ENCODE results near the gene CCDC51. TPM values are rescaled to one million over a fixed set of nuclear protein-coding genes. Genes with fewer than 3 reads are reported as not detected.

Gene CCDC51
- total and polyA plus RNA-seq, 9 of the 15 experiments (the other 6 are each of a cell fraction or from before 2014, with no cell fraction given), result 6.5 to 18.6 (median 15.7) TPM

DNA sequence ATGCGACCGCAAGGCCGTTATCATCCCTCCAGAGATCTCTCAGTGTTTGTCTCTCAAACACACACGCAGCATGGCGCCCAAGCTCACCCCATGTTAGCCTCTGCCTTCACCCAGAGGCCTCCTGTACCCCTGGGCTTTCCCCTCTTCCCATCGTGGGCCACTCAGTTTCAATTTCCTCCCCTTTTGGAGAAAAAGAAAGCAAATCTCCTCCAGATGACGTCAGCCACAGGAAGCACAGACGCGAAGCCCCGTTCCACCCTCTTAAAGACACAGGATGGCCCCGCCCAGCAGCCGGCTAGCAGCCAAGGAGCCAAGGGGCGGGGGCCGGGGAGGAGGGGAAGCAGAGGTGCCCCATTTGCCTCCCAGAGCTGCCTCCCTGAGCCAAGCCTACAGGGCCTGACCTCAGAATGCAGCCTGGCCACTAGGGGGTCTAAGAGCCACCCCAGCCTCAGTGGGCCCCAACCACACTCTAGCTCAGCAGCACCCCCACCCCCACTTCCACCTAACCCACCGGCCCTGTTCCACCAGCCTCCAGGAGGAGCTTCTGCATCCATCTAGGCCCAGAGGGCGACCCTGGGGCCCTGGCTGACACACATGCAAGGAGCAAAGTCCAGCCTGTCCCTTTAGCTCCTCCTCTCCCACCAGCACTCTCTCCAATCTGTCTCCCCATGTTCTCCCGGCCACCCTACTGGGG is 33.2 kb upstream of the CCDC51 start (continued):
- TF ChIP-seq, protein P1, sequence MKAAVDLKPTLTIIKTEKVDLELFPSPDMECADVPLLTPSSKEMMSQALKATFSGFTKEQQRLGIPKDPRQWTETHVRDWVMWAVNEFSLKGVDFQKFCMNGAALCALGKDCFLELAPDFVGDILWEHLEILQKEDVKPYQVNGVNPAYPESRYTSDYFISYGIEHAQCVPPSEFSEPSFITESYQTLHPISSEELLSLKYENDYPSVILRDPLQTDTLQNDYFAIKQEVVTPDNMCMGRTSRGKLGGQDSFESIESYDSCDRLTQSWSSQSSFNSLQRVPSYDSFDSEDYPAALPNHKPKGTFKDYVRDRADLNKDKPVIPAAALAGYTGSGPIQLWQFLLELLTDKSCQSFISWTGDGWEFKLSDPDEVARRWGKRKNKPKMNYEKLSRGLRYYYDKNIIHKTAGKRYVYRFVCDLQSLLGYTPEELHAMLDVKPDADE (conservative IDR thresholded peaks at IDR 0.05; ENCODE audit: control insufficient read depth, low read depth, low read length), result no peak
- TF ChIP-seq SP1 (CRISPR knock-in tag; IDR thresholded peaks at IDR 0.05), result peak; percentile 65
- no peak for TF ChIP-seq TCF7L2 (IDR thresholded peaks at IDR 0.05; ENCODE audit: low read depth, low read length)
- peak; percentile 52; the same call in 1 of the 2 replicates for TF ChIP-seq CXXC5 (CRISPR knock-in tag; IDR thresholded peaks at IDR 0.05)
- TF ChIP-seq HDAC3 (IDR thresholded peaks at IDR 0.05; ENCODE audit: borderline replicate concordance, partially characterized antibody), result no peak
- TF ChIP-seq, protein P2, sequence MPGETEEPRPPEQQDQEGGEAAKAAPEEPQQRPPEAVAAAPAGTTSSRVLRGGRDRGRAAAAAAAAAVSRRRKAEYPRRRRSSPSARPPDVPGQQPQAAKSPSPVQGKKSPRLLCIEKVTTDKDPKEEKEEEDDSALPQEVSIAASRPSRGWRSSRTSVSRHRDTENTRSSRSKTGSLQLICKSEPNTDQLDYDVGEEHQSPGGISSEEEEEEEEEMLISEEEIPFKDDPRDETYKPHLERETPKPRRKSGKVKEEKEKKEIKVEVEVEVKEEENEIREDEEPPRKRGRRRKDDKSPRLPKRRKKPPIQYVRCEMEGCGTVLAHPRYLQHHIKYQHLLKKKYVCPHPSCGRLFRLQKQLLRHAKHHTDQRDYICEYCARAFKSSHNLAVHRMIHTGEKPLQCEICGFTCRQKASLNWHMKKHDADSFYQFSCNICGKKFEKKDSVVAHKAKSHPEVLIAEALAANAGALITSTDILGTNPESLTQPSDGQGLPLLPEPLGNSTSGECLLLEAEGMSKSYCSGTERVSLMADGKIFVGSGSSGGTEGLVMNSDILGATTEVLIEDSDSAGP (CRISPR knock-in tag; IDR thresholded peaks at IDR 0.05), result peak; percentile 87
- peak; percentile 81 for TF ChIP-seq DPF2 (IDR thresholded peaks at IDR 0.05)
- TF ChIP-seq RB1 (IDR thresholded peaks at IDR 0.05; ENCODE audit: low read depth), result 0 out of 2 replicates have a peak, but pooled peaks have one; percentile 27
- TF ChIP-seq, protein P3, sequence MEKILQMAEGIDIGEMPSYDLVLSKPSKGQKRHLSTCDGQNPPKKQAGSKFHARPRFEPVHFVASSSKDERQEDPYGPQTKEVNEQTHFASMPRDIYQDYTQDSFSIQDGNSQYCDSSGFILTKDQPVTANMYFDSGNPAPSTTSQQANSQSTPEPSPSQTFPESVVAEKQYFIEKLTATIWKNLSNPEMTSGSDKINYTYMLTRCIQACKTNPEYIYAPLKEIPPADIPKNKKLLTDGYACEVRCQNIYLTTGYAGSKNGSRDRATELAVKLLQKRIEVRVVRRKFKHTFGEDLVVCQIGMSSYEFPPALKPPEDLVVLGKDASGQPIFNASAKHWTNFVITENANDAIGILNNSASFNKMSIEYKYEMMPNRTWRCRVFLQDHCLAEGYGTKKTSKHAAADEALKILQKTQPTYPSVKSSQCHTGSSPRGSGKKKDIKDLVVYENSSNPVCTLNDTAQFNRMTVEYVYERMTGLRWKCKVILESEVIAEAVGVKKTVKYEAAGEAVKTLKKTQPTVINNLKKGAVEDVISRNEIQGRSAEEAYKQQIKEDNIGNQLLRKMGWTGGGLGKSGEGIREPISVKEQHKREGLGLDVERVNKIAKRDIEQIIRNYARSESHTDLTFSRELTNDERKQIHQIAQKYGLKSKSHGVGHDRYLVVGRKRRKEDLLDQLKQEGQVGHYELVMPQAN (IDR thresholded peaks at IDR 0.05; ENCODE audit: borderline replicate concordance), result peak; percentile 74
- peak; percentile 70 for TF ChIP-seq ZBTB7A (IDR thresholded peaks at IDR 0.05; ENCODE audit: borderline replicate concordance, control insufficient read depth, low read depth, low read length)
- TF ChIP-seq ZNF551 (CRISPR knock-in tag; IDR thresholded peaks at IDR 0.05), result no peak
- 0 out of 2 replicates have a peak, but pooled peaks have one; percentile 22 for TF ChIP-seq GABPB1 (CRISPR knock-in tag; IDR thresholded peaks at IDR 0.05)
- TF ChIP-seq, protein P4, sequence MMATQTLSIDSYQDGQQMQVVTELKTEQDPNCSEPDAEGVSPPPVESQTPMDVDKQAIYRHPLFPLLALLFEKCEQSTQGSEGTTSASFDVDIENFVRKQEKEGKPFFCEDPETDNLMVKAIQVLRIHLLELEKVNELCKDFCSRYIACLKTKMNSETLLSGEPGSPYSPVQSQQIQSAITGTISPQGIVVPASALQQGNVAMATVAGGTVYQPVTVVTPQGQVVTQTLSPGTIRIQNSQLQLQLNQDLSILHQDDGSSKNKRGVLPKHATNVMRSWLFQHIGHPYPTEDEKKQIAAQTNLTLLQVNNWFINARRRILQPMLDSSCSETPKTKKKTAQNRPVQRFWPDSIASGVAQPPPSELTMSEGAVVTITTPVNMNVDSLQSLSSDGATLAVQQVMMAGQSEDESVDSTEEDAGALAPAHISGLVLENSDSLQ (IDR thresholded peaks at IDR 0.05), result peak; percentile 35; the same call in 1 of the 2 replicates
- 0 out of 2 replicates have a peak, but pooled peaks have one; percentile 20 for TF ChIP-seq SMARCA5 (IDR thresholded peaks at IDR 0.05)
- TF ChIP-seq CCAR2 (IDR thresholded peaks at IDR 0.05; ENCODE audit: low read depth, low read length), result no peak
- TF ChIP-seq BRD9 (IDR thresholded peaks at IDR 0.05; ENCODE audit: low read depth, partially characterized antibody), result peak; percentile 21
- peak; percentile 24 for TF ChIP-seq PHF20 (IDR thresholded peaks at IDR 0.05; ENCODE audit: partially characterized antibody)
- TF ChIP-seq, protein P5, sequence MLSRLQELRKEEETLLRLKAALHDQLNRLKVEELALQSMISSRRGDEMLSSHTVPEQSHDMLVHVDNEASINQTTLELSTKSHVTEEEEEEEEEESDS (CRISPR knock-in tag; IDR thresholded peaks at IDR 0.05), result no peak
- TF ChIP-seq GATAD2A (IDR thresholded peaks at IDR 0.05), result 0 out of 2 replicates have a peak, but pooled peaks have one; percentile 20
- peak; percentile 34 to 42; a peak in 1 of 4 replicates for TF ChIP-seq ARNT (IDR thresholded peaks at IDR 0.05)
- TF ChIP-seq NBN (IDR thresholded peaks at IDR 0.05; ENCODE audit: low read depth), result peak; percentile 68; the same call in 1 of the 2 replicates
- peak; percentile 17 to 75 (median 45) for TF ChIP-seq YY1 (IDR thresholded peaks at IDR 0.05; ENCODE audit: borderline replicate concordance in 1 of 3, control insufficient read depth in 1 of 3, extremely low read depth in 1 of 3, insufficient read depth in 3 of 3, insufficient read length in 1 of 3, insufficient replicate concordance in 2 of 3, low read depth in 1 of 3, low read length in 2 of 3)

Measured in K562 (cell line).